SIG-M5 (cell line): ENCODE measurements around the gene ZMAT3.
"Not testable (repeated sequence)": the region's sequence is repeated elsewhere in the genome, so short reads cannot be mapped to it uniquely, and the experiment has no call there.

Source experiments
- DNase-seq: peaks from one replicate; lab custom pipeline; 2025; lab: John Stamatoyannopoulos, UW

The ZMAT3 gene

GRCh38 chr3:179068779-179069530 is 2.7 kb downstream of the ZMAT3 start:
- DNase-seq: no peak

- DNase-seq: no peak
Observed at GRCh38 chr3:179067839-179068238, 3.8 kb downstream of the ZMAT3 start.

- no peak for DNase-seq
Observed at GRCh38 chr3:179067291-179067690, 4.3 kb downstream of the ZMAT3 start.

- DNase-seq: no peak
Observed at GRCh38 chr3:179063945-179064560, 7.6 kb downstream of the ZMAT3 start.

GRCh38 chr3:179056326-179056725 is 15.3 kb downstream of the ZMAT3 start:
- no peak for DNase-seq

- not testable (repeated sequence) for DNase-seq
Observed at GRCh38 chr3:179054565-179054964, 17.0 kb downstream of the ZMAT3 start.

- DNase-seq: no peak
Observed at GRCh38 chr3:179046497-179047353, 24.9 kb downstream of the ZMAT3 start.

- DNase-seq: no peak
Observed at GRCh38 chr3:179045719-179046402, 25.7 kb downstream of the ZMAT3 start.

GRCh38 chr3:179038899-179039251 is 32.7 kb downstream of the ZMAT3 start:
- DNase-seq: not testable (repeated sequence)

GRCh38 chr3:179038216-179038898 is 33.3 kb downstream of the ZMAT3 start:
- DNase-seq: no peak

GRCh38 chr3:179037351-179037750 is 34.3 kb downstream of the ZMAT3 start:
- DNase-seq: no peak

GRCh38 chr3:179036626-179037300 is 34.8 kb downstream of the ZMAT3 start:
- DNase-seq: no peak

- no peak for DNase-seq
Observed at GRCh38 chr3:179036226-179036625, 35.4 kb downstream of the ZMAT3 start.

- DNase-seq: no peak
Observed at GRCh38 chr3:179035232-179035631, 36.4 kb downstream of the ZMAT3 start.

- not testable (repeated sequence) for DNase-seq
Observed at GRCh38 chr3:179033304-179033657, 38.3 kb downstream of the ZMAT3 start.

- not testable (repeated sequence) for DNase-seq
Observed at GRCh38 chr3:179032454-179033303, 38.9 kb downstream of the ZMAT3 start.

GRCh38 chr3:179029096-179029495 is 42.5 kb downstream of the ZMAT3 start:
- DNase-seq: no peak

- DNase-seq: no peak
Observed at GRCh38 chr3:179028408-179028807, 43.2 kb downstream of the ZMAT3 start.

GRCh38 chr3:179027326-179027900 is 44.2 kb downstream of the ZMAT3 start:
- DNase-seq: no peak

- DNase-seq: no peak
Observed at GRCh38 chr3:179026636-179027035, 45.0 kb downstream of the ZMAT3 start.
